ENCODE measurements around the gene SLC9A6.

SLC9A6 gene

DNA sequence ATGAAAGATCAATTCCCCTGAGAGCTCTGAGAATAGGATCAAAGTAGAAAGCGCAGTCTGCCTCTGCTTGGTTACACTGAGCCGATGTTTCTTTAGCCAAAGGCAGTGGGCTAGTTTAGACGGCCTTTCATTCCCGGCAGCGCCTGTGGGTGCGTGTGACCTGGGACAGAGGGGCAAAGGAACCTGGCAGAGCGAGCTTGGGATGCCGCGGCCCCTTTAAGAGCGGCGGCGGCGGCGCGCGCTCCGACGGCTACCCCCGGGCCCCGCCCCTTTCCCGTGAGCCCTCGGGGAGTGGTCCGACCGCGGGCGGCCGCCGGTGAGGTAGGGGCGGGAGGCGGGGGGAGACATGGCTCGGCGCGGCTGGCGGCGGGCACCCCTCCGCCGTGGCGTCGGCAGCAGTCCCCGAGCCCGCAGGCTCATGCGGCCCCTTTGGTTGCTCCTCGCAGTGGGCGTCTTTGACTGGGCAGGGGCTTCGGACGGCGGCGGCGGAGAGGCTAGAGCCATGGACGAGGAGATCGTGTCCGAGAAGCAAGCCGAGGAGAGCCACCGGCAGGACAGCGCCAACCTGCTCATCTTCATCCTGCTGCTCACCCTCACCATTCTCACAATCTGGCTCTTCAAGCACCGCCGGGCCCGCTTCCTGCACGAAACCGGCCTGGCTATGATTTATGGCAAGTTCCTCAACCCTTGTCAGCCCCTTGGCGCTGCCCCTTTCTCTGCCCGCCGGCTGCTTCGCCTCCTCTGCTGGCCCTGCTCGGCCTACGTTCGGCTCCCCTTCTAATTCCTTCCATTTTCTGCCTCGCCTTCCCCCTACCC is at the start of gene SLC9A6:
SLC9A6 (plus strand) TSS at position 279 of the 816 bp plus-strand sequence; CDS start at position 503, 224 bp downstream.
- DNase-seq: peak; percentile 75

DNA sequence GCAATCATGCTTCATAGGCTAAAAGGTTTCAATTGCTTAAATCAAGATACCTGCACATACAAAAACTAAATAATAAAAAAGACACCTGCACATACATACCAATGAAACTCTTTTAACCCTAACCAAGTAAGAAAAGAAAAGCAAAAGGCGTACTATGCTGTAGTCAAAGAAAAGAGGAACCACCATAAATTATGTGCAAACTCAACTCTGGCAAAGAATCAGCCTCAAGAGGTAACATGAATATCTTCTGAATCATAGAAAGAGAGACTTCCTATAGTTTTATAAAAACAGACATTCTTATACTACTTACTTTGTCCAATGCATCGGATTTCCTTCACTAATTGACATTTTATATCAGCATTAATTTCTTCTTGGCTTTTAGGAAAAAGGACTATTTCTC is 40.7 kb upstream of the SLC9A6 start:
- no peak for DNase-seq

DNA sequence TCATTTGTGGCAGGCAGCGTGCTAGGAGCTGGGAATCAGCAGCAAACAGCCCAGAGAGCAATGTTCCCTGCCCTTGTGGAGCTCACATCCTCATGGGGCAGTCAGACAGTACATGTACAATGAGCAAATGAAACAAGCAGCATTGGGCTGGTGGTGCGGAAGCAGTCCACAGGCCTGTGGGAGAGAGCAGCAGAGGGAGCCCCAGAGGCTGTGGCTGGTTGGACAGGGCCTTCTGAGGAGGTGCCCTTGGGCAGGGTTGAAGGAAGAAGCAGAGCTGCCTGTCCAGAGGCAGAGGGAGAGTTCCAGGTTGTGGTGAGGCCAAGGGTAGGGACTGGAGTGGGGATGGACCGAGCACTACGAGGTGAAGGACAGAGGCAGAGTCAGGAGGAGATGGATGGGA is 33.9 kb upstream of the SLC9A6 start:
- DNase-seq: no peak

DNA sequence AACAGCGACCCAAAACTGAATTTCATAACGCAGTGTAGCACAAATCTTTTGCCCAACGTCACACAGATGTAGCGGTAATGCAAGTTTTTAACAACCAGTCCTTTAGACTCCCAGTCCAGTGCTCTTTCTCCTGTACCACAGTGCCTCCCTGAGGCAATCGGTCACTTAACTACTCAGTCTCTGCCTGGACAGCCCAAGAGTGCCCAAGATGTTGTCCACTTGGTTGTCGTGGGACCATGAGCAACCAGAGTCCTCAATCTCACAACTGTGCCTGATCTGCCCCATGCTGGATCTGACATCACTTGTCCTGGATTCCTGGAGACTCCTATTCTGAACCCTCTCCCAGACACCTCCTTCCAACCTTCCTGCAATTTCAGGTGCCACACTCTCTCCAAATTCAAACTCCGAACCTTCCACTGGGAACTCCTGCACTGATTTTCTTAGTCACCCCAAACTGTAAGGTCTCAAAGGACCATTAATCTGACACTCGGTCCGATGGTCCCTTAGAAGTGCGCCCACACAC is 12.1 kb upstream of the SLC9A6 start:
- DNase-seq: no peak

DNA sequence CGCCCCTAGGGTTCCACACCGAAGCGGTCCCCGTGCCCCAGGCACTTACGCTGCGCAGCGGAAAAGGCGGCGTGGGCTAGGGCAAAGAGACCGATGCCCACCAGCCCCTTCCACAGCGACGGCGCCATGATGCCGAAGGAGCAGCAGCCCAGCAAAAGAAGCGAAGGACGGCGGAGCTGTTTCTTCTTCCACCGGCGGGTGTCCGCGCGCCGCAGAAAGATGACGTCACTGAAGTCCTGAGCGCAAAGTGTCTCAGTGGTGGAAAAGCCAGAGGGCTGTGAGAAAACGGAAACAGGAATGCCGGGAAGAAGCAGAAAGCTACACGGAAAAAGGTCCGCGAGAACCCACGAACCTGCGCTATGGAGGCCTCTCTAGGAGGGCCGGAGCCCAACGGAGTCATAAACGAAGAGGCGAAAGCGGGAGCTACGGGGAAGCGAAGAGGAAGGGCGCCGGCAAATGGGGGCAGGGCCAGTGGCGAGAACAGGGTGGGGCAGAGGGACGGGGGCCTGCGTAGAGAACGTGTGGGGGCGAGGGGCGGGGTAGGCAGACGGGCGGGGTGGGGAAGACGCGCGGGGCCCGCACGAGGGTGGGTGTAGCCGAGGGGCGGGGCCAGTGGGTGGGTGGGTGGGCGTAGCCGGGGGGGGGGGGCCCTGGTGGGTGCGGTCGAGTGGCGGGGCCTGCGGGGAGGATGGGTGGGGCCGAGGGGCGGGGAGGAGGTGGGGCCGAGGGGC is 11.5 kb upstream of the SLC9A6 start, which contains the start of gene MMGT1:
MMGT1 (minus strand) TSS at position 441 of the 731 bp plus-strand sequence; CDS start at position 128, 313 bp downstream.
- DNase-seq: peak; percentile 83

DNA sequence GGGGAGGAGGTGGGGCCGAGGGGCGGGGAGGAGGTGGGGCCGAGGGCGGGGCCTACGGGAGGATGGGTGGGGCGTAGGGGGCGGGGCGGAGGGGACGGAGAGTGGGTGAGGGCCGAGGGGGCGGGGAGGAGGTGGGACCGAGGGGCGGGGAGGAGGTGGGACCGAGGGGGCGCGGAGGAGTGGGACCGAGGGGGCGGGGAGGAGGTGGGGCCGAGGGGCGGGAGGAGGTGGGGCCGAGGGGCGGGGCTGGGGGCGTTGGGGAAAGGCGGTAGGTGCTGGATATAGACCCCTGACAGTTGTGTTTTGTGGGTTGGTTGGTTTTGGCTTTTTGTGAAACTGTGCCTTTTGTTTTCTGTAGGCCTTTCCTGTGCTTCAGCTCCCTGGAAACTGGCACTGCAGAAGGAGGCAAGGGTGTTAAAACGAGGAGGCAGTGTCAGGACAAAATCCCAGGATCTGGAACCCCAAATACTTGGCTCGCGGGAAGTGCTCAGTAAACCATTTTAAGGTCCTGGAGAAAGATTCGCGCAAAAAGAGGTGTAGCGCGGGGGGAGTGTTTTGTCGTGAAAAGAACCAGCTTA is 10.9 kb upstream of the SLC9A6 start:
- DNase-seq: no peak

DNA sequence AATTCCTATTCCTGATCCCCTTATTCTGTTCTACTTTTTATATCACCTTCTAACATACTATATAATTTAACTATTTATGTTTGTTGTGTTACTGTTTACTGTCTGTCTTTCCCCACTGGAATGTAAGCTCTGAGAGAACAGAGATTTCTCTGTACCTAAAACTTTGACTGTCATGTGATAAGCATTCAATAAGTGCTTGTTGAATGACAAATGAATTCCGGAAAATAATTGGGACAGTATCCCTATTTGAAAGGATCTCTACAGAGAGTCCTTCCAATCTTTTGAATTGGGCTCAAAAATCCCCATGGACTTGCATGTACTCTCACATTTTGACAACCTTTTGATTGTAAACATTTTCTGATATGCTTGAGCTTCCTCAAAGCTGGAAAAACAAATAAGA is 9.8 kb upstream of the SLC9A6 start:
- DNase-seq: no peak

DNA sequence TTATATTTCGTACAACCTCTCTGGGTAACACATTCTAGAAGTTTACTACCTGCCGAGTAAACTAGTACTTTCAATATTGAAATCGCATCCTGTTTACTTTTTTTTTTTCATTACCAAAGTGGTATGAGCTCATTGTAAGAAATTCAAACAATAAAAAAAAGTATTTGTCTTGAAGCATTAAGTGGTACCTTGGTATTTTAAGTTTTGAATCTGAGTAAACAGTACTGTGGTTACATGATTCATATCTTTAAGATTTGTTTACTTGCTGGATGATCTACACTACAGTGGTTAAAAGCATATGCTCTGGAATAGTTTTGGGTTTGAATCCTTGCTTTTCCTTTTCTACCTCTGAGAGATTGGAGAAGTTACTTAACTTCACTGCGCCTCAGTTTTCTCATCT is 7.6 kb upstream of the SLC9A6 start:
- DNase-seq: no peak

DNA sequence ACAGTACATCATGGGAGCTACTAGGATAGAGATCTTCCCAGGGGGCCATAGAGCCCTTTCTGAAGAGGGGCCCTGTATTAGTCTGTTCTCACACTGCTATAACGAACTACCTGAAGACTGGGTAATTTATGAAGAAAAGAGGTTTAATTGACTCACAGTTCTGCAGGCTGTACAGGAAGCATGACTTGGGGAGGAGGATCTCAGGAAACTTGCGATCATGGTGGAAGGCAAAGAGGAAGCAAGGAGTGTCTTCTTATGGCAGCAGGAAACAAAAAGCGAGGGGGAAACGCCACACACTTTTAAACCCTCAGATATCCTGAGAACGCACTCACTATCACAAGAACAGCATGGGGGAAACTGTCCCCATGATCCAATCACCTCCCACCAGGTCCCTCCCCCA is 4.2 kb upstream of the SLC9A6 start:
- DNase-seq: no peak

DNA sequence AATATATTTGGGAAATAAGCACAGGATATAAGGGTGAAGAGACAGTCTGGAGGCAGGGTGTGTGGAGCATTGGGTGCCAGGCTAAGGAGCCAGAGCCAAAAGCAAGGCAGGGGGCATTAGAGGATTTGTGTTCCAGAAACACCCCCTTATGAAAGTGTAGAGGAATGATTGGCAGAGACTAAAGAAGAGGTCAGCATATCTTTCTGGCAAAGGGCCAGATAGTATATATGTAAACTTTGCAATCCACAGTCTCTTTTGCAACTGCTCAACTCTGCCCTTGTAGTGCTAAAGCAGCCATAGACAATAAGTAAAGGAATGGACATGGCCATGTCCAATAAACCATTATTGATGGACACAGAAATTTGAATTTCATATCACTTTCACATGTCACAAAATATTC is 3.6 kb upstream of the SLC9A6 start:
- no peak for DNase-seq

DNA sequence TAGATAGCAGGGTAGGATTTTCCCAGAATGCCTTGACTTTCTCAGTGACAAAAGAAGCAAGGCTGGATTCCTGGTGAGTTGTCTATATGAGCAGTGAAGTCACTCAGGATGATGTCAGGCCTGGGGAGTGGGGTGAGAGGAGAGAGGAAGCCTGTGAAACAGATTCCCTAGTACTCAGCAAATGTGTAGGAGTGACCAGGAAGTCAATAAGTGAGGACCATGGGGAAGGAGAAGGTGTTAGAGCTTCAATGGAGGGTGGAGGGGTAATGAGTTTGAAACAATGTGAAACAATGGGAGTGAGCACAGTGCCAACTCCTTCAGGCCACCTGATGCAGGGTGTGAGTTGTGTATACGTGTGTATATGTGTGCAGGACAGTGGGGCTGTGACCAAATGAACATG is 2.4 kb upstream of the SLC9A6 start:
- DNase-seq: no peak

DNA sequence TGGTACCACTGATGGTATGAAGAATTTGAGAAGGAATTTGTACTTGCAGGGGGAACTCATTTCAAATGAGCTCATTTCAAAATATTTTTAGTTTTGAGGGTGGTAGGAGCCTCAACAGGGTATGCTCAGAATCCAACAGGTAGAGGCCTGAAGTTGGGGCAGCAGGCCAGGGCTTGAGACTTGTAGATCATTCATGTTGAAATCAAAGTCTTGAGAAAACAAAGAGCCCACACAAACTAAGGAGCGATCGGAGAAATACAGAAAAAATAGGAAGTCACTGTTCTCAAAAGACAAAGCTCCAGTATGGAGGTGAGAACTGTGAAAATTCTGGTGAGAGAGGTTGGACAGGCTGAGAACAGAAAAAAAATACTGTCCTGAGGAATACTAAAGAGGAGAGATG is 979 bp upstream of the SLC9A6 start:
- no peak for DNase-seq

DNA sequence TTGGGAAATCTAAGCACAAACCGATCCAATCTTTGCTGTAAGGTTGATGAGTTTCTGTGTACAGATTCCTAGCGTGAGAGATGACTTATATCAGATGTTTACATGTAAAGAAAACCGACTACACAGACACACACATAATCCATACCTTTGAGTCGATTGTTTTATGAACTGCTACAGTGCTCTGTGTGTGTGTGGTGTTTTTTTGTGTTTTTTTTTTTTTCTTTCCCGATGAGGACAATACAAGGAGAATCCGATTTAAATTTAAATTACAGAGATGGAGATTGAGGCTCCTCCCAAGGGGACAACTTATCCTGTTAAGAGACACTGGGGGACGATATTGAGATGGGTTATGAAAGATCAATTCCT is 461 bp upstream of the SLC9A6 start:
- DNase-seq: no peak

DNA sequence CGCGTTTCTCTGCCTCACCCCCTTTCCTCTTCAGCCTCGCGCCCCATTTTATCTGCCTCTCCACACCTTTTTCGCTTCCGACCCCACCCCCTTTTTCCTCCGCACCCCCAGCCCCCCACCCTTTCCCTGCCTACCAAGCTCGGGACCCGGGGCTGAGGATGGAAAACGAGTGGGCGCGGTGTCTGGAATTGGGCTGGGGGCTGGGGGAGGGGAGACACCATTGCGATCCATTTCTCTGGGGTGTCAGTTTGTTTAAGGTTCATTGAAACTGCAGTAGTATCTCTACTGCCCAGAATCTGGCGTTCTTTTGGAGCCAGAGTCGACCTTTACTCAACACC is 707 bp downstream of the SLC9A6 start:
- DNase-seq: no peak

DNA sequence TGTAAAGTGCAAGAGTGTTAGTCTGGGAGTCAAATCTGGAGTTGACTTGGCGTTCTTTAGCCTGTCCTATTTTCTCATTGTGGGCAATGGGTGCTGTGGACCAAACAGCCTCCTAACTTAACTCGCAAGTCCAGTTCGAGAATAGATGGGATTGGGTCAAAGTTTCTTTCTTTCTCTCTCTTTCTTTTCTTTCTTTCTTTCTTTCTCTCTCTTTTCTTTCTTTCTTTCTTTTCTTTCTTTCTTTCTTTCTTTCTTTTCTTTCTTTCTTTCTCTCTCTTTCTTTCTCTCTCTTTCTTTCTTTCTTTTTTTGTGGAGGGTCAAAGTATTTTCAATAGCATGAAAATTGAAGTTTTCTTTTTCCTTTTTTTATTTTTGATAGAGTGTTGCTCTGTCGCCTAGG is 3.0 kb downstream of the SLC9A6 start:
- DNase-seq: no peak

DNA sequence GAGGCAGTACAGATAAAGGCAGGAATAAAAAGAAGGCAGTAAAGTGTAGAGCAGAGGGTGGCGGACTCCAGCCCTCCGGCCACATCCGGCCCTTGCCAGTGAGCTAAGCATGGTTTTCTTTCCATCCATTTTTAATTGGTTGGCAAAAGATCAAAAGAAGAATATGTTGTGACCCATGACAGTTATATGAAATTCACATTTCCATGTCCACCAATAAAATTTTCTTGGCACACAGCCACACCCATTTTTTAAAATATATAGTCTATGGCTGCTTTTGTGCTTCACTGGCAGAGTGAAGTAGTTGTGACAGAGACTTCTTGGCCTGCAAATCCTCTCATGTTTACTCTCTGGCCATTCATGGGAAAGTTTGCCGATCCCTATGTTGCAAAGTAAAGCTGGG is 29.8 kb downstream of the SLC9A6 start:
- DNase-seq: no peak

DNA sequence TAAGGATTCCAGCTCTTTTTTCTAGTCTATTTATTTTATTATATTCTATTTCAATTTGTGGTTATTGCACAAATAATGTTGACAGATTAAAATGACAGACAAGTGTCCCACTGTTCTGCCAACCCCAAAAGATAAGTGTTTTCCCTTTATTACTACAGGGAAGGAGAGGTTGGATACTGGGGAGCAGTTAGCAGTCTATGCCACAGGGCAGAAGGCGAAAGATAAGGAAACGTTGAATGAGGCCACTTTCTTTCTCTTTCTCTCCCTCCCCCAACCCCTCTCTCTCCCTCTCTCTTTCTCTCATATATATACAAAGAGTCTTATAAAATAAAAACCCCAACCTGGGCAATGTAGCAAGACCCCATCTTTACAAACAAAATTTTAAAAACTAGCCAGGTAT is 31.6 kb downstream of the SLC9A6 start:
- no peak for DNase-seq

DNA sequence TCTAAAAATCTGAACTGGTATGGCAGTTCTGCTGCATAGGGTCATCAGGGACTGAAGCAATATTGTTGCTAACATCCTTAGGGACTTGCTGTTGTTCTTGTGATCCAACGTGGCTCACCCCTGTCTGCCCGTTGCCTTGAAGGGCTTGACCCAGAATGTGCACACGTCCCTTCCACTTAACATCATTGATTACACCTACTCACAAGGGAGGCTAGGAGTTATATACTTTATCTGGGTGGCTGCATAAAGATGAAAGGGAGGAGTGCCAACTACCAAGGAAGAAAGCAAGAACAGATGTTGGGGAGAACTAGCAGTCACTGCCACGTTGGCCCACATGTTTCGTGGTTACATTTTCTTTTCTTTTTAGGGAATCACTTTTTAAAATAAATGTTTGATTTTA is 34.0 kb downstream of the SLC9A6 start:
- no peak for DNase-seq

DNA sequence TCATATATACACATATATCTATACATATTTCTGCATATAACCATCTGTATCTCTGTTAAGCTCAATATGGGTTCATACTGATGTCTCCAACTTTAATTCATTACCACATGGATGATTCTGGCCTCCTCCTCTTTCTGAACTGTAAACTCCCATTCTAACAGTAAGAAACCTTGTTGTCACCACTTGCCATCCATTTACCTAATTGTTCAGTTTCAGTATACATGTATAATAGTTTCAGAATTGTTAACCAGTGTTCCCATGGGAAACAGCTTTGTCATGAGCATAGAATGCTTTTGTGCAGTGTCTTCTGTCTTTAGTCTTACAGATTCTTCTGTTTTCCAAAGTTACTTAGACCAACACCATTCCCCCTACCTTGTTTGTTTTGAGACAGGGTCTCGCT is 35.9 kb downstream of the SLC9A6 start:
- no peak for DNase-seq

DNA sequence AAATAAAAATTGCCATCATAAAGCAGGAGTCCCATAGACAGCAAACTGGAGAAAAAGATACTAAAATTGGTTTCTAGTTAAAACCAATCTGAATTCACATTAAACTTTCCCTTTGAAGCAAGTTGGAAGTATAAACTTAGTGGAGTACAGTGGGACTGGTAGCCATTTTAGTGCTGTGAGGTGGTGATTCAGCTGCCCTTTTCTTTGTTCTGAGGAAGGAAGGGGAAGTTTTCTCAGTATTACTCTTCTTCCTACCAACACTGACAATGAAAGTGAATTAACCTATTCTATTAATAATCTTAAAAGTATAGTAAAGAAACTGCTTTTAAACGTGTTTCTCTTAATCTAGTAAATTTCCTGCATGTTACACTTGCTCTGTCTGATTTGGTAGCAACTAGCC is 36.7 kb downstream of the SLC9A6 start:
- no peak for DNase-seq

DNA sequence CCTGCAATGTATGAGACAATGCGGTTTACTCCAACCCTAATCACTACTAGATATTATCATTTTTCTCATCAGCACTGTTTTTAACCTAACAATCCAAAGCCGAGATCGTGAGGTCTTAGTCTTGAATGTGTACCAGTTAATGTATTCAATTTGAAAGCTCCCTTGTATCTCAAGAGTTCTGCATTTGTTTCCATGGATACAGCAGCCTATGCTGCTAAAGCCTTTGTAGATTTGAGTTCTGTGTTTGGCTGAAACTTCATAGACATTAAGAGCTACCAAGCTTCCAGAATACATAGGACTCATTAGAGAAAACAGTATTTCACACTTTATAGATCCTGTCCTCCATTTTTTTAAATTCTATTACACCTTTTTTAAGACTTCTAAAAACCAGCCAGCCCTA is 39.9 kb downstream of the SLC9A6 start:
- no peak for DNase-seq

DNA sequence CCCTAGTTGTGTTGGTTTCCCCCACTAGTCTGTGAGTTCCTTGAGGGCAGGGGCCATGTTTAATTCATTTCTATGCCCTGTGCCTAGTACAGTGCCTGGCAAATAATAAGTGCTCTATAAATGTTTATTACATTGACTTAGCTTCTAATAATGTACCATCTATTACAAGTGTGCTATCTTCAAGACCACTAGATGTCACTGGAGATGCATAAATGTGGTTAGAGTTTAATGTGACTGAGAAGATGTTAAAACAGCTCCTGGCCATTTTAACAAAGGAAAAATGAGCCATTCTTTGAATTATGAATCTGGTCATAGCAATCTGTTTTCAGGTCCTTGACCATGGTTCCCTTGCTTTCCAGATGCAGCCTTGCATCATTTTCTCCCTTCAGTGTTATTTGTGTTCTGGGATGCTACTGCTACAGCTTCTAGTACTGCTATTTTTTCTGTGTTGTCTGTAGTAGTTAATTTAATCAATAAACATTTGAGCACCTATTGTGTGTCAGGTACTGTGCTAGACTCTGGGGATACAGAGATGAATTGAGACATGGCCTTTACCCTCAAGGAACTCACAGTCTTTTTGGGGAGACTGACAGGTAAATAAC is 43.2 kb downstream of the SLC9A6 start:
- DNase-seq: no peak

DNA sequence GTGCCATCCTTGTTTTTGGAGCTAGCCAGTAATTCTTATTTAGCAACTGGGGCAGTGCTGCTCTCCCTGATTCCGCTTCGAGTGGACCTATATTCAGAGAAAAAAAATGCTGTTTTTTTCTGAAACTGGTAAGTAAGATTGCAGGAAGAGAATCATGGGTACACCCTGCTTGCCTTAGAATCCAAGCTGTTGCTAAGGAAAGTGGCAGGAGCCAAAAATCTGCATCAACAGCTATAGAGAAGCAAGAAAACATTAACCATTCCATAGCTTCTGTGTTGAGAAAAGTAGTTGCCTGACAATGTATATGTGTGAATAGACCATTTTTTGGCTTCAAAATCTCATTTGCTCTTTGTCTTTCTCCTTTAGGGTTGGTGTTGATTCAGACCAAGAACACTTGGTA is 44.5 kb downstream of the SLC9A6 start:
- no peak for DNase-seq
